HG03460 (cell line): ENCODE results near the gene ALG2.
A peak's percentile ranks its signal among the peaks of the same experiment; 100 is the strongest.

ENCODE experiments used
- ATAC-seq: cut with Tn5 transposase; IDR thresholded peaks from one replicate; pipeline ENCODE4 v1.9.1; 2021; ENCODE audit not compliant: unreplicated experiment

Gene ALG2, protein sequence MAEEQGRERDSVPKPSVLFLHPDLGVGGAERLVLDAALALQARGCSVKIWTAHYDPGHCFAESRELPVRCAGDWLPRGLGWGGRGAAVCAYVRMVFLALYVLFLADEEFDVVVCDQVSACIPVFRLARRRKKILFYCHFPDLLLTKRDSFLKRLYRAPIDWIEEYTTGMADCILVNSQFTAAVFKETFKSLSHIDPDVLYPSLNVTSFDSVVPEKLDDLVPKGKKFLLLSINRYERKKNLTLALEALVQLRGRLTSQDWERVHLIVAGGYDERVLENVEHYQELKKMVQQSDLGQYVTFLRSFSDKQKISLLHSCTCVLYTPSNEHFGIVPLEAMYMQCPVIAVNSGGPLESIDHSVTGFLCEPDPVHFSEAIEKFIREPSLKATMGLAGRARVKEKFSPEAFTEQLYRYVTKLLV

DNA sequence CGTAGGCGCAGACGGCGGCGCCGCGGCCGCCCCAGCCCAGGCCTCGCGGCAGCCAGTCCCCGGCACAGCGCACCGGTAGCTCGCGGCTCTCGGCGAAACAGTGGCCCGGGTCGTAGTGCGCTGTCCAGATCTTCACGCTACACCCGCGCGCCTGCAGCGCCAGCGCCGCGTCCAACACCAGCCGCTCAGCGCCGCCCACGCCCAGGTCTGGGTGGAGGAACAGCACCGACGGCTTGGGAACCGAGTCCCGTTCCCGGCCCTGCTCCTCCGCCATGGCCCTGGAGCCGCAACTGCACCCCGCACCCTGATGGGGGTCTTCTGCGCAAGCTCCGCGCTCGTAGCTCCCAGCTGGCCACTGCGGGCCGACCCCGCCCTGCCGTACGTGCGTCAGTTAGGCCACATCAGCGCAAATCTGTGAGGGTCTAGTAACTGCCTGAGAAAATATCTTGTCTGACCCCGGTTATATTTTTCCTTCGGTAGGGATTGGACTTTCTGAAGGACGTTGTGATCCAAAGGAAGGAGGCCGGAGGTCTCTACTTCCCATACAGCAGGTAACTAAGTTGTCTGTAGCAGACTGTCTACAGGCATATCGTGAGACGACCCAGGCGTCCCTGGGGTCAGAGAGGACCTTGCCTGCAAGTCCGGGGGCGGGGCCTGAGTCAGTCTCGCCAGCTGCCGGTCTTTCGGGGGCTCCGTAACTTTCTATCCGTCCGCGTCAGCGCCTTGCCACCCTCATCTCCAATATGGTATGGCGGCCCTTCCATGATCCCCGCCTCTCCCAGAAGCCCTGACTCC is at the start of gene ALG2, which contains the start of gene SEC61B:
ALG2 (minus strand) TSS at position 322 of the 795 bp plus-strand sequence; CDS start at position 274, 48 bp downstream.
SEC61B (plus strand) TSS at position 662 of the 795 bp plus-strand sequence; CDS start at position 744, 82 bp downstream.
- peak; percentile 91 for ATAC-seq

DNA sequence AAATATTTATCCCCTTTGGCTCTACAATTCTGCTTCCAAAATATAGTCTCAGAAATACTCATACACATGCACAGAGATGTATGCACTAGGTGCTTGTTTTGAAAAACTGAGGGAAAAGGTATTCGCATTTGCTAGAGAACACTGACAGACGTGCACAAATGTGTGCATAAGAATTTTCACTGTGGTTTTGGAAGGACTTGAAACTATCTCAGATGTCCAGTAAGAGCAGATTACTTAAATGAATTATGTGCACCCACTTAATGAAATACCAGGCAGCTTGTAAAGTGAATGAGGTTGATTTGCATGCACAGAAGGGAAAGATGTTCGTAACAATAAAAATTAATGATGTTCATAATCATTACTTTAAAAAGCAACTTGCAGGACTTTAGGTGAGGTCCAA is 48.7 kb upstream of the ALG2 start:
- ATAC-seq: no peak

DNA sequence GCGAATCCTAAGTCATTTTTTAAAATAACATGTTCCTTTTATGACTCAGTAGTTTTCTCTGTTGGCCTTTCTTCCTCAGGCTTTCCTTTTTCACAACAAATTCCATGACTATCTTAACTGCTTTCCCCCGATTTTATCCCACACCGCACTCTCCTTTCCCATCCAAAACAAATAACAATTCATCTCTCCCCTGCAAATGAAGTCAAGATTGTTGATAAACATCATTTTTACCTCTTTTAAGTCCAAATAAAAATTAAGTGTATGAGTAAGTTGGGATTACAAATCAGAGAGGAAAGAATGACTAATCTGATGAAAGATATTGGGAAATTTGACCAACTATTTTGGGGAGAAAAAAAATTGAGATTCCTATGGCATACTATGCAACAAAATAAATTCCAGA is 47.7 kb upstream of the ALG2 start:
- no peak for ATAC-seq

DNA sequence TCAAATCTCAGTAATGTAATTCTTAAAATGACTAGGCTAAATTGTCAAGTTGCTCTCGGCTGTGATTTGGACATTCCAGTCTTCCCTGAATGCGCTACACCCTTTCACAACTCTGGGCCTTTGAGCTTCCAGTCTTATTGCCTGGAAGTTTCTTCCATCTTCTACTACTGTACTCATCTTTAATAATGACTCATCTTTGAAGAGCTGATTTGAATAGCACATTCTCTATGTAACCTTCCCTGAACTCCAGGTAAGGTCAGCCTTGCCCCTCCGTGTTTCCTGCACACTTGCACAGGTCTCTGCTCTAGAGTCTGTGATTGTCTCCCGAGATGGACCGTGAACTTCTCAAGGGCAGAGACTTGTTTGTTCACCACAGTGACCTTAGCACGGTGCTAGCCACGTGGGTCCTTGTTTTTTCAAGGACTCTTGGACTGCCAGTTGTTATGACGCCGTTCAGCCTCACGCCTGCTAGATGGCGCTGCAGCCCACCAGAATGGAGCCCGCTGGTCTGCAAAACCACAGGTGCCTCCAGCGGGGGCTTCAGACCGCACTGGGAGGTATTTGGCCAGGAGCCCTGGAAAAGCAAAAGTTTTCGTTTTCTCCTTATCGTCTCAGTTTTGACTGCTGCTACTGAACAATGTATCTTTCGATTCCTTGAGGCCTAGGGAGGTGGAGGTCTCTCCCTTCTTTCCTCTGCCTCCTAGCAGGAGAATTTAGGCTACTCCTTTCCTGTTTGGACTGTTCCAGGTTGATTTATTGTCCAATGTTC is 44.7 kb upstream of the ALG2 start:
- peak; percentile 62 for ATAC-seq

DNA sequence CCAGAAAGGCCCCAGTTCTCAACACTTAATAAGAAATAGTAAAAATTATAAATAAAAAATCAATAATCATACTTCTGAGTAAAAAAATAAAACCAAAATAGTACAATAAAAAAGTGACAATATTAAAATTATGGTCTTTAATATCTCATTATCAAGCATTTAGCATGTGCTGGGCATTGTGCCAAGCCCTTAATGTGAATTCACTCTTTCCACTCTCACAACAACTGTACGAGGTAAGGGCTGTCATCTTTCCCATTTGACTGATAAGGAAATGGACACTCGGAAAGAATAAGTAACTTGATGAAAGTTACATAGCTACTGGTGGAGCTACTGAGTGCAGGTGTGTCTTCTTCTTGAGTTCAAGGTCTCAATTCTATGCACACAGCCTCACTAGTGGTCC is 43.9 kb upstream of the ALG2 start:
- no peak for ATAC-seq

DNA sequence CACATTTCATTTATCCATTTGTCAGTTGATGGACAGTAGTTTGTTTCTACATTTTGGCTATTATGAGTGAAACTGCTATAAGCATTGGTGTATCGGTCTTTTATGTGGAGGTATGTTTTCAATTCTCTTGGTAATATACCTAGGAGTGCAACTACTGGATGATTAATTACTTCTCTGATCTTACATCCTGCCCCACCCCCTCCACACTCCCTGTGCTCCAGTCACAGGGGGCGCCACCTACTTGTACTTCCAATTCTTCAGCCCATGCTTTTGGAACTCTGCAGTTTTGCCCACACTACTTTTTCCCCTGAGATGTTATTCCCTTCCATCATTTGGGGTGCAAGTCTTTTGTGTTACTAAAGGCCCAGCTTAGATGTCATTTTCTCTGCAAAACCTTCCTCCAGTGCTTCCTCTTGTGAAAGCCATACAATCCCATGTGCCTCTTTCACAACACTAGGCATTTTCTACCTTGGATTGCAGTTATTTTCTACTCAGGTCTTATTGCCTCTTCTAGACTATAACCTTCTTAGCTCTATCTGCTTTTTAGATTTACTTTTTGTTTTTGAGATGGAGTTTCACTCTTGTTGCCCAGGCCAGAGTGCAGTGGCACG is 42.4 kb upstream of the ALG2 start:
- no peak for ATAC-seq

DNA sequence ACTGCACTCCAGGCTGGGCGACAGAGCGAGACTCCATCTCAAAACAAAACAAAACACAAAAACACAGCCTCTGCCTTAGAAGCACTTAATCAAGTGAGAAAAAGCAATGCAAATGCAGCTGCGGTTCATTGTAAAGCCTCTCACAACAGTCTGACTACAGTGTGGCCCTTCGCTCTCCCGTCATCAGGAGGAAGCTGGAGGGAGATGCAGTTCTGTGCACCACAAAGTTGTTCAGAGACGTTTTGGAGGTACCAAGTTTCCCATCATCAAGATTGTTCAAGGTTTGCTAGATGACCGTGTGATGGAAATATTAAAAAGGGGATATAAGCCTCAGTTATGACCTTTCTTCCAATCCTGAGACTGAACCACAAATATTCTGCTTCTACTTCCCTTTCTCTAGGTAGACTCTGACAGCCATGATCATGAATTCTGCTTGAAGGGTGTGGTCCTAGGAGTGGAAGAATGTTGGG is 41.2 kb upstream of the ALG2 start:
- peak; percentile 36 for ATAC-seq

DNA sequence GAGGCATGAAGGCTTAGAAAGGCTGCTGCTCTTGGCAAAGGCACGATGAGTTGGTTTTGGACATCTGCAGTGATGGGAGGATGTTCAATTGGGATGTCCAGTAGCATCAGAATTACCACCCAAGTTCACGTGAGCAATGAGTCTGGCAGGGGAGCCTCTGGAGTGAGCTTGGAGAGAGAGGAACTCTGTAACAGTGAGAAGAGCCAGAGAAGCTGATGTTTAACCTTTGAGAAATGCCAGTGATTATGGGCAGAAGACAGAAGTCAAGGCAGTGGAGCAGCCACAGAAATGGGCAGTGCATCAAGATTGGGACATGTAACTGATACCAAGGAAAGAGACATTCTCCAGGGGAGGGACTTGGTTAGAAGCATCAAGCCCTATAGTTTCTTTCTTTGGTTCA is 40.2 kb upstream of the ALG2 start:
- no peak for ATAC-seq

DNA sequence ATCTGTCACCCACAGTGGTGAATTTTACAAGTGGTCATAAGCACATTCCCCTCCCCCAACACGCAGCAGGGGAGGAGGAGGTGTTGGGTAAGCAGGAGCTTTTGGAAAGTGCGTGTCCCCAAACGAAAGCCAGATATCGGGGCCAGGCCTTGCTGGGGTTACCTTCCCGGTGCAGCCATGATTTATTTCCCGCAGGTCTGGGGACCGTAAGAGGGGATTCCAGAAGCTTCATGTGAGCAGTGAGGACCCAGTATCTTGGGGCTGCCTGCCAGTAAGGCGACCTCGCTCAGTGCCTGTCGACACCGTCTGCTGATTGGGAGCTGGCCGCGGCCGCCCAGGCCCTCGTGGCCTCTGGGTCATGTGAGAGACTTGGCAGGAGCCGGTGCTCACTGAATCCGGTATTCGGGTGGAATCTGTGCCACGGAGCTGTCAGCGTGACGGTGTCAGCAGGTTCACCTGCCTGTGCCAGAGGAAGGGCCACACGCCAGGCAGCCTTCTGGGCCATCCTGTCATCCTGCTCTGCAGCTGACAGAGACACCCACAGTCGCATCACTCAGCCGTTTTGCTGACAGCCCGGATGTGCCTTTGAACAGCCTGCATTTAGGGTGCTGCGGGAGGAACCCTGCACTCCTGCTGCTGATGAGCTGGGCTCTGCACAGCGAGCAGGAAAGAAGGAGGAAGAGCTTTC is 37.6 kb upstream of the ALG2 start:
- ATAC-seq: peak; percentile 68

DNA sequence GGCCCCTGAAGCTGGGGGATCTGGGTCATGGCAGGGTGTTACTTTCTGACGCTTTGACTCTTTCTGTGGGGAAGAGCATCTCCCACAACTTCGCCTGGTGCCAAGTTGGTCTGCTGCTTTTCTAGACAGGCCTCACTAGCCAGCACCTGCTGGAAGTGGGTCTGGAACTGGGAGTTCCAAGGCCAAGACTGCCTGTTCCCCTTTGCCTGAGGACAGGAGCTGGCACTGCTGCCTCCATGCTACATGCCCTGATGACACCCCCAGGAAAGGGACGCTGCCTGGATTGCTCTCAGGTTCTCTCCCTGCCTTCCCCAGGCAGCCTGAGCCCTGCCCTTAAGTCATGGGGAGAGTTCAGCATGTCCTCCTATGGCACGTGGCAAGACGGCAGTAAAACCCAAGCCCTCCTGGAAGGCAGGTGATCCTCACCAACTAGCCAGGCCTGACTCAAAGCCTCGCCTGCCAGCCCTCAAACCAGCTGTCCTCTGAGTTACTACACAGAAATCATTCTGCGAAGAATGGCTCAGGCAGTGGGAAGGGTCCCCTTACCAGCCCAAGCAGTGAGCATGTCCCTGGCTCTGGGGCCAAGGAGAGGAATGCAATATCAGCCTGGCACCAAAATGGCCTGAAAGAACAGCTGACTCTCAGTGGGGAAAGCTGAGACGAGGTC is 36.1 kb upstream of the ALG2 start:
- ATAC-seq: no peak

DNA sequence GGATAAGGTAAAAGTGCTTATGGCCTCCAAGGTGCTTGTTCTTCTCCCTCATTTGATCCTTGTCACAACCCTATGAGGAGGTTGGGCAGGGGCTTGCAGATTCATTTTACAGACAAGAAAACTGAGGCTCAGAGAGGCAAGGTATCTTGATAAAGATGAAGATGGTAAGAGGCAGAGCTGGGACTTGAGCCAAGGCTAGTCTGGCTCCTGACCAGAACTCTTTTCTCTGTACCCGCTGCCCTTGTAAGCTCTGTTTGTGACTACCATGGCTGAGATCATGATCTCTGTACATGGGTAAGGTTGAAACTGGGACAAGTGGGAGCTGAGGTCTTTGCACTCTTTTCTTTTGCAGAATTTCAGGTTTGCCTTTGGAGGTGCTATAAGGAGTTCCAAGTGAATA is 33.9 kb upstream of the ALG2 start:
- no peak for ATAC-seq

DNA sequence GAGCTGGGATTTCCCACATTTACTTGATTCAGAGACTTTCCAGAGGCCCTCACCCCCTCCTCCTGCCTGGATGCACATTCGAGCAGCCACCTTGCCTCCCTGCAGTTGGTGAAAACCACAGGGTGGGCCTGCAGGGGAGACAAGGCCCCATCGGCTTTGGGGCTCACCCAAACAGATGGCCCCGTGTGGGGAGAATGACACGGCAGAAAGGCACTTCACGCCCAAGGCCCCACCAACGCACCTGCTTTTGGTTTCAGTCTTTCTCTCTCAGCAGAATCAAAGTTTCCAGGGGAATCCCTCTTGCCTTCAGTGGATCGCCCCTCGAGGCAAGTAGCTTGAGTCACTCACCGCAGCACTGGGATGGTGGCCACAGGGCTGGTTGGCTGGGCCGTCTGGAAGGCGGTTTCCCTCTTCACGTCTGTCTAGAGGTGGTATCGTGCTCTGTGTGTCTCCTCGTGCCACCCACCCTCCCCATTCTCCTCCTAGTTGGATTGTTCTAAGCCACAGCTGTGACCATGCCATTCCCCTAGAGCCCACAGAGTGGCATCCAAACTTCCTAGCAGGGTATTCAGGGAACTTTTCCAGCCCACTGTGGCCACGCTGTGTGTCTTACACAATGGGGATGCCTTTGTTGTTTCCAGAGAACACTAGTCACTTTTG is 32.2 kb upstream of the ALG2 start:
- ATAC-seq: peak; percentile 87

DNA sequence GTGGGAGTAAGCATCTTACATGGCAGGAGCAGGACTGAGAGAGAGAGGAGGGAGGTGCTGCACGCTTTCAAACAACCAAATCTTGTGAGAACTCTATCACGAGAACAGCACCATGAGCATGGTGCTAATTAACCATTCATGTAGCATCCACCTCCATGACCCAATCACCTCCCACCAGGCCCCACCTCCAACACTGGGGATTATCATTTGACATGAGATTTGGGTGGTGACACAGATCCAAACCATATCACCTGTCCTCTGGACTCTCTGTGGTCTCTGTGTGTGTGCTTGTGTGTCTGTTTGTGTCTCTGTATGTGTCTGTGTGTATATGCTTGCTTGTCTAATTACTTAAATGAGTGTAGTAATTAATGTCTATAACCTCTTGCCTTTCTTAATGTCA is 31.4 kb upstream of the ALG2 start:
- peak; percentile 45 for ATAC-seq

DNA sequence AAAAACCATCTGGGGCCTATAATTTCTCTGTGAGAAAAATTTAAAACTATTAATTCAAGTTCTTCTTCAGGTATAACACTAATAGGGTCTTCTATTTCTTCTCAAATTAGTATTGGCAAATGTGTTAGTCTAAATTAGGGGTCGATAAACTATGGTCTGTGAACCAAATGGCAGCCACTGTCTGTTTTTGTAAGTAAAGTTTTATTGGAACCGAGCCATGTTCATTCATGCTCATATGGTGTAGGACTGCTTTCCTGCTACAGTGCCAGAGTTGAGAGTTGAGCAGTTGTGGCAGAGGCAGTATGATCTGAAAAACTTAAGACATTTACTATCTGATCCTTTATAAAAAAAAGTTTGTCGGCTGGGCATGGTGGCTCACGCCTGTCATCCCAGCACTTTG is 29.4 kb upstream of the ALG2 start:
- ATAC-seq: no peak

DNA sequence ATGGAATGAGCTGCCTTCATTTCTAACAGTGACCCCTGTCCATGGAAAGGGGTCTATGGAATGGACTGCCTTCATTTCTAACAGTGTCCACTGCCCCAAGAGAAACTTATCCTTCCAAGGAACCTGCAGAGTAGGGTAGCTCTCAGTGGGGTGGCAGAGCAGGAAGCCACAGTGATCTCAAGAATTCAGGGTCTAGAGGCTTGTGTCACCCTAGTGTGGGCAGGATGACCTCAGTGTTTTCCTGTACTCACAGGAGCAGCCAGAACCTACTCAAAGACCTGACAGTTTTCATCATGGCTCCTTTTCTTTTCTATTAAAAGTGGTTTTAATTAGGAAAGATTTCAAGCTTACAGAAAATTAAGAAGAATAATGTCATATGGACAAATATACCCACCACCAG is 27.9 kb upstream of the ALG2 start:
- ATAC-seq: no peak

DNA sequence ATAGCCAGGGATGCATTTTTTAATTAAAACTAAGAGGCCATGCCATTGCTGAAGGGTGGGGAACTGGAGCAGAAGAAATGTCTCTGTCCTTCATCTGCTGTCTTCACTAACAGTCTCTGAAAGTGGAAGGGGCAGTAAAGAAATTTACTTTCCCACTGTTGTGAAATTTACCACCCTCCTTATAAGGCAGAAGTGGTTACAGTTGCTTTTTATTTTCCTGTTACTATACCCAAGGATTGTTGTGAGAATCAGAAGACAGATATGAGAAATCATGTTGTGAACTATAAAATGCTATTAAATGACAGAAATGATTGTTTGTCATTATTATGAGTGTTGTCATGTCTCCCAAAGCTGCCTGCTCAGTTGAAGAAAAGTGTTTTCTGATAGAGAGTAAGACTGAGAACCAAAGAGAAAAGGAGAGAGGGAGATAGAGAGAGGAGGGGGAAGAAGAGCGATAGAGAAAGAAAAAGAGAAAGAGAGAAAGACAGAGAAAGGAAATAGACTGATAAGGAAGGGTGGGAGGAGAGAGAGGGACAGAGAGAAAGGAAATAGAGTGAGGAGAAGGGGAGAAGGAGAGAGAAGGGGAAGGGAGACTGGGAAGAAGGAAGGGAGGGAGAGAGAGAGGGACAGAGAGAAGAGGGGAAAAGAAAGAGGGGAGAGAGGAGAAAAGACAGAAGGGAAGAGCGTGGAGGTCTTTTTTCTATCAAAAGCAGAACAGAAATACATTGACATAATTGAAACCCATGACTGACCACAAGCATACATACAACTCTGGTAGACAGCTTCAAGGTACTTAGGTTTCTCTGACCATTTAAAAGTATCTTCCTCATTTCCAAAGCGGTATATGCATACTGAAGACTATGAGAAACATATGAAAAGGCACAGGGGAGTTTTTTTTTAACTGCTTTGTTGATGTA is 22.9 kb upstream of the ALG2 start:
- peak; percentile 91 for ATAC-seq

DNA sequence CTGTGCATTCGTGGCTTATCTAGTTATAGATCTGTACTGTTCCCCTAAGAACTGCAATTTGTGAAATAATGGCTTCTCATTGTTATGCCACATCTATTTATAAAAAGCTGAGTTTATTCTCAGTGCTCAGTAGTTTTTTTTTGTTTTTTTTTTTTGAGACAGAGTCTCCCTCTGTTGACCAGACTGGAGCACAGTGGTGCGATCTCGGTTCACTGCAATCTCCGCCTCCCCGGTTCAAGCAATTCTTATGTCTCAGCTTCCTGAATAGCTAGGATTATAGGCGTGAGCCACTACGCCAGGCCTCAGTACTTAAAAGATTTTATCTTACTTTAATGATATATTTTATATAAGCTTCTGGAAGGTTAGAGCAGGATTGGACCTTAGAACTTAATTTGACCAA is 19.4 kb upstream of the ALG2 start:
- no peak for ATAC-seq
